Panc1 (cell line): ENCODE measurements around the gene SEMA4B.

Experiments
- POLR2AphosphoS5 ChIP-seq: IDR thresholded peaks from 2 replicates; pipeline ENCODE4 v1.6.1; 2012; ENCODE audit warnings: mild to moderate bottlenecking, low read depth, low read length, moderate library complexity
- SIN3A ChIP-seq: IDR thresholded peaks from 2 replicates; pipeline ENCODE4 v1.6.1; 2012; ENCODE audit warnings: low read depth, mild to moderate bottlenecking, low read length, moderate library complexity, borderline replicate concordance; ENCODE audit not compliant: insufficient read depth
- TF ChIP-seq, protein P1 (sequence below): fragments of 450-650 bp; IDR thresholded peaks from 2 replicates; pipeline ENCODE4 v1.5.1; 2017; ENCODE audit warnings: mild to moderate bottlenecking
- TF ChIP-seq, protein P2 (sequence below), 2 experiments: IDR thresholded peaks; 2 replicates each; pipeline ENCODE4 v1.6.1; 2011 to 2012; ENCODE audit warnings: low read depth in 2 of 2, control low read depth in 1 of 2, low read length in 1 of 2, mild to moderate bottlenecking in 1 of 2, moderate library complexity in 1 of 2; ENCODE audit not compliant: insufficient read depth in 1 of 2

DNA sequence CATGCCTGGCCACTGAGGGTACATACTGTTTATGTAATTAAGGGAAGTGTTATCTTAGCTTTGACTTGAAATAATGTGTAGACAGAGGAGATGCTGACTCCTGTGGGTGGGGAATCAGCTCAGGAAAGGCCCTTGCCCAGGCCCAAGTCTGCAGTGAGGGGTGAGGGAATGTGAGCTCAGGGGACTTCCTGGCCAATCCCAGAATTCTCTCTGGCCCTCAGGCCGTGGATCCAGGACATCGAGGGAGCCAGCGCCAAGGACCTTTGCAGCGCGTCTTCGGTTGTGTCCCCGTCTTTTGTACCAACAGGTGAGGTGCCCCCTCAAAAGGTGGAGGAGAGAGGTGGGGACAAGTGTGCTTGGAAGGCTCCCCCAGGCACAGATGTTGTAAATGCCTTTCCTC lies 26.2 kb downstream of the SEMA4B start:
- peak; percentile 33; the same call in 1 of the 2 replicates for TF ChIP-seq POLR2AphosphoS5
- TF ChIP-seq, protein P1, sequence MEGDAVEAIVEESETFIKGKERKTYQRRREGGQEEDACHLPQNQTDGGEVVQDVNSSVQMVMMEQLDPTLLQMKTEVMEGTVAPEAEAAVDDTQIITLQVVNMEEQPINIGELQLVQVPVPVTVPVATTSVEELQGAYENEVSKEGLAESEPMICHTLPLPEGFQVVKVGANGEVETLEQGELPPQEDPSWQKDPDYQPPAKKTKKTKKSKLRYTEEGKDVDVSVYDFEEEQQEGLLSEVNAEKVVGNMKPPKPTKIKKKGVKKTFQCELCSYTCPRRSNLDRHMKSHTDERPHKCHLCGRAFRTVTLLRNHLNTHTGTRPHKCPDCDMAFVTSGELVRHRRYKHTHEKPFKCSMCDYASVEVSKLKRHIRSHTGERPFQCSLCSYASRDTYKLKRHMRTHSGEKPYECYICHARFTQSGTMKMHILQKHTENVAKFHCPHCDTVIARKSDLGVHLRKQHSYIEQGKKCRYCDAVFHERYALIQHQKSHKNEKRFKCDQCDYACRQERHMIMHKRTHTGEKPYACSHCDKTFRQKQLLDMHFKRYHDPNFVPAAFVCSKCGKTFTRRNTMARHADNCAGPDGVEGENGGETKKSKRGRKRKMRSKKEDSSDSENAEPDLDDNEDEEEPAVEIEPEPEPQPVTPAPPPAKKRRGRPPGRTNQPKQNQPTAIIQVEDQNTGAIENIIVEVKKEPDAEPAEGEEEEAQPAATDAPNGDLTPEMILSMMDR: no peak
- no peak for TF ChIP-seq SIN3A
- TF ChIP-seq, protein P2, sequence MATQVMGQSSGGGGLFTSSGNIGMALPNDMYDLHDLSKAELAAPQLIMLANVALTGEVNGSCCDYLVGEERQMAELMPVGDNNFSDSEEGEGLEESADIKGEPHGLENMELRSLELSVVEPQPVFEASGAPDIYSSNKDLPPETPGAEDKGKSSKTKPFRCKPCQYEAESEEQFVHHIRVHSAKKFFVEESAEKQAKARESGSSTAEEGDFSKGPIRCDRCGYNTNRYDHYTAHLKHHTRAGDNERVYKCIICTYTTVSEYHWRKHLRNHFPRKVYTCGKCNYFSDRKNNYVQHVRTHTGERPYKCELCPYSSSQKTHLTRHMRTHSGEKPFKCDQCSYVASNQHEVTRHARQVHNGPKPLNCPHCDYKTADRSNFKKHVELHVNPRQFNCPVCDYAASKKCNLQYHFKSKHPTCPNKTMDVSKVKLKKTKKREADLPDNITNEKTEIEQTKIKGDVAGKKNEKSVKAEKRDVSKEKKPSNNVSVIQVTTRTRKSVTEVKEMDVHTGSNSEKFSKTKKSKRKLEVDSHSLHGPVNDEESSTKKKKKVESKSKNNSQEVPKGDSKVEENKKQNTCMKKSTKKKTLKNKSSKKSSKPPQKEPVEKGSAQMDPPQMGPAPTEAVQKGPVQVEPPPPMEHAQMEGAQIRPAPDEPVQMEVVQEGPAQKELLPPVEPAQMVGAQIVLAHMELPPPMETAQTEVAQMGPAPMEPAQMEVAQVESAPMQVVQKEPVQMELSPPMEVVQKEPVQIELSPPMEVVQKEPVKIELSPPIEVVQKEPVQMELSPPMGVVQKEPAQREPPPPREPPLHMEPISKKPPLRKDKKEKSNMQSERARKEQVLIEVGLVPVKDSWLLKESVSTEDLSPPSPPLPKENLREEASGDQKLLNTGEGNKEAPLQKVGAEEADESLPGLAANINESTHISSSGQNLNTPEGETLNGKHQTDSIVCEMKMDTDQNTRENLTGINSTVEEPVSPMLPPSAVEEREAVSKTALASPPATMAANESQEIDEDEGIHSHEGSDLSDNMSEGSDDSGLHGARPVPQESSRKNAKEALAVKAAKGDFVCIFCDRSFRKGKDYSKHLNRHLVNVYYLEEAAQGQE (IDR thresholded peaks at IDR 0.05; ENCODE audit: insufficient read depth in 1 of 2, low read depth in 2 of 2, low read length in 1 of 2): no peak
